Tibial nerve (tissue), 4 donors: ENCODE measurements around the gene C1orf226.

Experiments
- CTCF ChIP-seq, 5 experiments: fragments of 200-600 bp in 3 of 5; fragments of 450-650 bp in 2 of 5; sonication (generic) in 3 of 5; IDR thresholded peaks; one replicate each; pipeline ENCODE4 v1.5.1; 2016 to 2019; ENCODE audit warnings: antibody characterized with exemption in 5 of 5, mild to moderate bottlenecking in 3 of 5, moderate library complexity in 2 of 5
- EP300 ChIP-seq, 2 donors: sonication (generic); formaldehyde crosslinking; IDR thresholded peaks; one replicate each; pipeline ENCODE4 v1.6.1; 2017; ENCODE audit warnings: antibody characterized with exemption in 2 of 2, mild to moderate bottlenecking in 1 of 2
- POLR2A ChIP-seq, 2 donors: fragments of 450-650 bp; IDR thresholded peaks; one replicate each; pipeline ENCODE4 v1.6.1; 2017; ENCODE audit warnings: antibody characterized with exemption in 2 of 2, mild to moderate bottlenecking in 2 of 2, moderate library complexity in 2 of 2

- TF ChIP-seq CTCF (IDR thresholded peaks at IDR 0.05) (no peak), POLR2A (IDR thresholded peaks at IDR 0.05) (no peak), EP300 (IDR thresholded peaks at IDR 0.05) (no peak)
Measured at GRCh38 chr1:162369571-162369970, 12.0 kb upstream of the C1orf226 start.
